GM18520 (cell line): ENCODE data around the gene TOM1L2.

ENCODE experiments used
- ATAC-seq: cut with Tn5 transposase; IDR thresholded peaks from one replicate; pipeline ENCODE4 v1.9.1; 2021; ENCODE audit not compliant: unreplicated experiment

Gene TOM1L2

DNA sequence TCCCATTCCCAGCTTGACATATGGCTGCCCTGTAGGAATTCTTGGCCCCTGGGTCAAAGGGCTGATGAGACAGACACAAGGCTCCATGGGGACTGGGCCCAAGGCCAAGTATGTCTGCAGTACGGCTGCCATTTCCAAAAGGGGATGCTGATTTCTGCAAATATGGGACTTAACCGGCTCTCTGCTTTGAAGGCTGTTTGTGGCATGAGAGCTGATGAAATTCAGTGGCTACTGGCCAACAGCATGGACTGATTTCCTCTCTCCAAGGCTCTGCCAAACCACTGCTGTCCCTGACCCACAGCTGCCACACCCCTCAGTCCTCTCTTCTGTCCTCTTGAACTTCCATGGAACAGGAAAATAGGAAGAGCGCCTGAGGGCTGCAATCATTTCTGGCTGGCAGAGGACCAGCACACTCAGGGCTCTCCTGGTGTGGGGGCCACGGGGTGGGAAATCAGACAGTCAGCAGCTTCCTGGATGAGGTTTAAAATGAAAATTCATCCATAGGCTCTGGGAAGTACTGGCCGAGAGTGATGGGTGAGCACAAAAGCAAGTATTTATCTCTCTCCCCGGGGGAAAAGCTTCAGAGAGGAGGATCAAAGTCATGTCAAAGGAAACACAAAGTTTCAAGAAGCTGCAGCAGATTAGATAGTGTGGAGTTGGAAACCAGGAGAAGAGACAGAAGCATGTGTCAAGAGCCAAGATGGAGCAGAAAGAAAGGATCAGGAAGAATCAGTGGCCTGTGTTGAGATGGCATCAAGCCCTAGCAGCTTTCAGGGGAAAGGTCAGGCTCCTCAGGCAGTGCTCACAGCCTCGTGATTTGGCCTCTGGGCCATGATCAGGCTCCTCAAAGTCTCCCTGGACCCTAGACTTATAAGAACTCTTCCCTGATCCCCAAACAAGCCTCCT is 71.3 kb downstream of the TOM1L2 start:
- no peak for ATAC-seq

DNA sequence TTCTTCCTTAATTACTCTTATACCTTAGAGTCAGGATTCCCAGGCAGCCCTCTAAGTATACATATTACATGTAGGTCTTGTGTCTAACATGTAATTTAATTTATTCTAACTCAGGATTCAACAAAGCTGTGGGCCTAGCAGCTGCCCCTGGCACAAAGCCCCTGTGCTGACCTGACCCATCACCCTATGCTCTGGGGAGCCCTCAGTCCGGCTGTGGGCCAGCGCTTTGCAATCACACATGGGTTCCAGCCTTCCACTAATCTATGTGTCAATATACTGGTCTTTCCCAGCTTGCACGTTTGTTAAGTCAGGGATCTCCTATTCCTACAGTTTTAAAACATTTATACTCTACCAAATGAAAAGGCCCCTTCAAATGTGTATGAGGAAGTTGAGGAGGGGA is 72.7 kb downstream of the TOM1L2 start:
- ATAC-seq: no peak

DNA sequence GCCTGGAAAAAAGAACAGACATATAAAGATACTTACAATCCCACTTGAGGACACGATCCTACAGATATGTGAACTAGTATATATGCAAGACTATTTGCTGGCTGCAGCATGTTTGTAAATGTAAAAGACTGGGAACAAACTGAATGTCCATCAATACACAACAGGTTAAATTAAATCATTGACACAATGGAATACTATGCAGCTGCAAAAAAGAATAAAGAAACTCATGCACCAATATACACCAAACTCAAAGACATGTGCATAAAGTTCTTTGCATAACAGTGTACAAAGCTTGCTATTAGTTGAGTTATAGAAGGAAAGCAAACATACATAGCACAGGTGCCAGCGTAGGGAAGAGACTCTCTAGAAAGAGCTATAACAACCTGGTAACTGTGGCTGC is 73.5 kb downstream of the TOM1L2 start:
- ATAC-seq: no peak

DNA sequence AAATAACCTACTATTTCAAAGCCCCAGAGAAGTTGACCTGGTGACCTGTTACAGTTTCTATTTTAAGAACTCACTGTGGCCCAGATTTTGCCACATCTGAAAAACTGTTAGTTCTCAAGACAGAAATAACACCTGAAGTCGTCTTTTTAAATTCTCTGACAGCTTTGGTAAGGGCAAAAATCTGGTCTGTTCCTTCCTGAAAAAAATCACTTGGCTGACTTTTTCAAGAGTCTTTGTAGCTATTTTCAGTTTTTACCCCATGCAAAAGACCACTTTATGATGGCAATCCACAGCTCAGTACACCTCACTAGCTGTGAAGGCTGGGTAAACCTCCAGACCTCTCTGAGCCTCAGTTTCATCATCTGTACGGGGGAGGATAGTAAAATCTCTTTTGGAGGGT is 74.8 kb downstream of the TOM1L2 start:
- no peak for ATAC-seq

DNA sequence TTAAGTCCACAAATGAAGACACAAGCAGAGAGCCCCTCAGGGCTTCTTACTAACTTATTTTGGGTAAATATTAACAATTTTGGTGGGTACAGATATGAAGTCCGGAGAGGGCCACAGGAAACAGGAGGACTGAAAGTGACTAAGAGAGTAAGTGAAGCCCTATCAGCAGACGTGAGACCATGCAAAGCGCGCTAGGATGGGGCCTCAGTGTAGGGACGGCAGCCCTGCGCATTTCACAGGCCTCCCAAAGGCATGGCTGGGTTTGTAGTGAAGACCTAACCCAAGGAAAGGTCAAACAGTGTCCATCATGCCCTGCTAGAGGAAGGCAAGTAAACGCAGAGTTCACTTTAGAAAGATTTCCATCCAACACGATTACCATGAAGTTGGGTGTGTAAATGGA is 75.5 kb downstream of the TOM1L2 start:
- no peak for ATAC-seq

DNA sequence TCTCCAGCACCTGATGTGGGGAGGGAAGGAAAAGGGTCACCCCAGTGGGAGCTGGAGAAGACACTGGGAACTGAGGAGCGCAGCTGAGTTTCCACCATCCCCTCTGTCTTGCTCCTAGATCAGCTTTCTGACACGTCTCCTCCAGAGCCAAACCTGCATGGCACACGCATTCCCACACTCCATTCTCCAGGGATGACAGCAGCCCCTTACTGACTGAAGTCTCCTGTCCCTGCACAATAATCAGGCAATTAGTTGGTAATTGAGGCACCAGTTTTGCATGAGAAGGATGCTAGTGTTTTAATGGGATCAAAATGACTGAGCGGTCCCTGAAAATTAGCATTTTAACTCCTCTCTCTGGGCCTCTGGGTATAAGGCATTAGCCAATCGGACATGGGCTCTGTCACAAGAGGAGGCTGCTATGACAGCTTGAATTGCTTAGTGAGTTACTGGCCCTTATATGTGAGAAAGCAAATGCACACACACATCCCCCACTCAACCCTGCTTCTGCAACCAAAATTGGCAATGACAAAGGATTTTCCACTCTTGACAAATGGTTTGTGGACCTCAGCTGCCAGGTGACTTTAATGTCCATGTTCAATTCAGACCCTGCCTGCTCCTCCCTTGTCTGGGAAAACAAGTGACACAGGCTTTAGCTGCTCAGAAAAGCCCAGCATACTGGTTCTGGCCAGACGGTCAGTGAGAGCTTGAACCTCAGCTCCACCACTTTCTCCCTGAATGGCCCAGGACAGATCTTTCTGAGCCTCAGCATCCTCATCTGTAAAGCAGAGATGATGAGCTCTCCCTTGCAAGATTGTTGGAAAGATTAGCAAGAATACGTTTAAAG is 78.2 kb downstream of the TOM1L2 start:
- ATAC-seq: no peak

DNA sequence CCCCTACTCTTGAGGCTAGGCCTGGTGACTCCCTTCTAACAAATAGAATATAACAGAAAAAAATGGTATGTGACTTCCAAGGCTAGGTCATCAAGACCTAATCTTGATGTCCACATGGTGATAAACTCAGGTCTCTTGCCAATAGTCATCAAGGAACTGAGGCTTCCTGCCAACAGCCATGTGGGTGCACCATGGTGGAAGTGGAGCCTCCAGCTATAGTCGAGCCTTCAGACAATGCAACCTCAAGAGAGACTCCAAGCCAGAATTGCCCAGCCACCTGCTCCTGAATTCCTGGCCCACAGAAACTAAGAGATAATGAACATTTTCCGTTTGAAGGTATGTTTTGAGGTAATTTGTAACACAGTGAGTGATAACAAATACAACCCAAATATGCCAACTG is 79.5 kb downstream of the TOM1L2 start:
- no peak for ATAC-seq

DNA sequence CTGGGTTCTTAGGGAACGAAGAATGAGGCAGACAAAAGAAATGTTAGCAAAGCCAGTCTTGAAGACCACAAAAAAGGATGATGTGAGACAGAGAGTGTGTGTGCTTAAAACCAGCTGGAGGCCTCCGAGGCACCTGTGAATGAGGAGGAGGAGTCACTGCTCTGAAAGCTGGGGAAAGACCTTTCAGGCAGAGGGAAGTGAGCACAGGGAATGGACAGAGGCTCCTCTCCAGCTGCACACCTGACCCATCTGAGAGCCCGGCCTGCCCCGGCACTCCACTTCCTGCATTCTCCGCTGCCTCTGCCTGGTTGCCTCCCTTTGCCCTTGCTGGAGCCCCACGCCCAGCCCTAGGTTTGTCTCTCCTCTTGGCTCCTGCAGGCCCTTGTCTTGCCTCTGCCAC is 80.2 kb downstream of the TOM1L2 start:
- no peak for ATAC-seq

DNA sequence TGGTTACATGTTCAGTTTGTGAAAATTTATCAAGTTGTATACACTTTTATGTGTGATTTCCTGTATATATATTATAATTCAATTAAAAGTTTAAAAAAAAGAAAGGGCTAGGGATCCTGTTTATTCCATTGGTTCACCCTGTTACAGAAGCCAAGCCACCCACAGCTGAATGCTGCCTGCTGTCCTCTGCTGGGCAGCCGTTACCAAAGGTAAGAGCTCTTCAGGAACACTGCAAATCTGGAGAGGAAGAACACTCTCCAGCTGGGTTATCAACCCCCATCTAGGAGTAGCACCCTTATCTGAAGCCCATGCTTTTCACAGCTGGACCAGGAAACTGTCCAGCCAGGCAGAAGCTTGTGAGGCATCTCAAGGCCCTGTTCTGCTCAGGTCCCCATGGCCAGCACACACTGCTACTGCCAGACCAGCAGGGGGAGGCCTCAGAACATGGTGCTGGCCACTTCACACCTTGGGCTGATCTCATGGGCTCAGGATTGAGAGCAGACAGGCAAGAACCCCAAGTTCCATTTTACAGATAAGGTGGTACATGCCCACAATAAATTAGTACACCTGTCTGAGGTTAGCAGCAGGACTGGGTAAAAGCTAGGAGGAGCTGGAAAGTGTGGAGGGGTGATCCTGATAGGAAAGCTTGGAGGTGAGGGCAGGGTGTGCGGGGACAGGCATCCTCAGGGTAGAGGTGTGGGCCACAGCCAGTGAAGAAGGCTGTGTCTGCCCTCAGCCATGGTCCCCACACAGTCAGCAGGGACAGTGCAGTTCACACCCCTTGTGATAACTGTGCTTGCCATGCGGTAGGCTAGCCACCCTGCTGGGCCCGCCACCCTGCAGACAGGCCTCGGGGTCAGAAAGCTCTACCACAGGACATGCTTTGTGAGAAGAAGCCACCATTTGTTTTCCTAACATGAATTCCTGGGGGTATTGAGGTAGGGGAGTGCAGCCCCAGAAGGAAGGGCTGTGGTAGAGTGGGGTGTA is 81.1 kb downstream of the TOM1L2 start:
- ATAC-seq: no peak

DNA sequence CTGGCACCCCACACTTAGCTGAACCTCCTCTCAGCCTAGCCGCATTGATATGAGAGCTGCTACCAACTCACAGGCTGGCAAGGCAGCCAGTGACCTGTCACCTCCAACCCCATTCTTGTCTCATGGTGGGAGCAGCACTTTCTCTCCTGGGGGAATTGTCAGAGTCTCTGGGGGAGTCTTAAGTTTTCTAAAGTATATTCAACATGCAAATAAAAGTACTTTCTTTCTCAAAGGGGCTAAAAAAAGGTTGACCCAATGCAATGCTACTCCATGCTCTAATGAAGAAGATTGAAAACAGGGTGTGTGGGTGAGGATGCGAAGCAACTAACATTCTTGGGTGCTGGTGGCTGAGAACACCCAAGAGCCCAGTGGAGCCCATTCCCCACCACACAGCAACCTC is 82.3 kb downstream of the TOM1L2 start:
- no peak for ATAC-seq

DNA sequence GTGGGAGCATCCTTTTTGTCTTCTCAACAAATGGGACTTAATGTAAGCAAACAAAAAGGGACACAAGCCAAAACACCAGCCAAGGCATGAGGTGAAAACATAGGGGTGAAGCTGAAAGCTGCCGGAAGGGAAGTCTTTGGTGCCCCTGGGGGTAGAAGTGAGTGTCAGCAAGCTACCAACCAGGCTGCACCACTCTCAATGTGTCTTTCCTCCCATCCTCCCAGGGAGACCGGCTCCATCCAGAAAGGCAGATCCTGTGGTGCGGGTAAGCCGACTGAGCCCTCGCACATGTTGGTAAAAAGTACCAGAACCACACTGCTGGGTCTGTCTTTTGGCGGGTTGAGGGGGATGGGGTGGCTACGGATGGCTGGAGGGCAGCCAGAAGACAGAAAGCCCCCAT is 83.4 kb downstream of the TOM1L2 start:
- ATAC-seq: no peak

DNA sequence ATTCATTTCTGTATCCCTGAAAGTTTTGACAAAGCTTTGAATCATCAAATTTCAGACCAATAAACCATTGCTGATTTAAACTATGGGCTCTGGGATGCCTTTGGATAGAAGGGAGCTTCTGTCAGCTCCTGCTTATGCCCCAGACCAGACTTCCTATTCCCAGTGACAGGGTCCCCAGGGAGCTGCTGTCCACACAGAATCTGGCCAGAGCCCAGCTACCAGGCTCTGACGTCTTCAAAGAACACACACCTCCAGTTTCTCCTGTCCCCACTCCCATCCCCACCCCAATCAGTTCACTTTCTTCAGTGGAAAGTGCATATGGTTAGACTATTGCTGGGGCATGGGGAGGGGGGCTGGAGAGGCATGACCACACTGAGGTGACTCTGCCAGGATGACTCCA is 83.8 kb downstream of the TOM1L2 start:
- ATAC-seq: no peak

DNA sequence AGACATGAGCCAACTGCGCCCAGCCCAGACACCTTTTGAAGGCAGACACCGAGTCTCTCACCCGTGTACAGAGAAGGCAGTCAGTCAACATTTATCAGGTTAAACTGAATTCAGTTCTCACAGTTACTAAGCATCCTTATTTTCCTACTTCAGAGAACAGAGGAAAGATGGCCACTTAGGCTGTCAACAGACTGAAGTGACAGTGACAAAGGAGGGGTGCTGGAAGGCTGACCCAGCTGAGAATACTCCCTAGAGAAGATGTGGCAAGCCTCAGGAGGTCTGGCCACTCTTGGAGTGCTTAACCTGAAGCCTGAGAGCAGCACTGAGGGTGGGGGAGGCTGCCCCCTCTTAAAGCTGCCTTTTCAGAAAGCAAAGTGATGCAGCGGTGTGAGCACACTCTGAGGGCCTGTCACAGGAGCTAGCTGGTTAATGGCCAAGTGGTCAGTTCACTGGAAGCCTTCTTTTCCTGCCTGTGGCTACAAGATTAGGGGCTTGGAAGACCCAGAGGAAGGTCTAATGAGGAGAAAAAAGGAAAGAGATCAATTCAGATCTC is 84.4 kb downstream of the TOM1L2 start:
- no peak for ATAC-seq

DNA sequence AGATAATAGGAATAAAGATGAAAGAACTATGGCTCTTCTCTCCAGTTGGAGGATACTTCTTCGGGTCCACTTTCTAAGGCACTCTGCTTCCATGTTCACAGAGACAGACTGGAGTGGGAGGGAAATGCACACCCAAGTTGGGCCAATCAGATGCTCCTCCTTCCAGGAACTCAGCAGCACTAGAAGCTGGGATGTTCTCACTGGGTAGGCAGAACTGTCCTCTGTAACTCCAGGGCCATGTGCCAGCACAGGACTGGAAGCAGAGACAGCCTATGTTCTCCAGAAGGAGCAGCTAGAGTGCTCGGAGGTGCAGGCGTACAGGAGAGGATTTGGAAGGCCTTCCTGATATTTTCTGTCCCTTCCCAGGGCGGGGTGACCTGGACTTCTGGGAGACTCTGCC is 85.5 kb downstream of the TOM1L2 start:
- ATAC-seq: no peak

DNA sequence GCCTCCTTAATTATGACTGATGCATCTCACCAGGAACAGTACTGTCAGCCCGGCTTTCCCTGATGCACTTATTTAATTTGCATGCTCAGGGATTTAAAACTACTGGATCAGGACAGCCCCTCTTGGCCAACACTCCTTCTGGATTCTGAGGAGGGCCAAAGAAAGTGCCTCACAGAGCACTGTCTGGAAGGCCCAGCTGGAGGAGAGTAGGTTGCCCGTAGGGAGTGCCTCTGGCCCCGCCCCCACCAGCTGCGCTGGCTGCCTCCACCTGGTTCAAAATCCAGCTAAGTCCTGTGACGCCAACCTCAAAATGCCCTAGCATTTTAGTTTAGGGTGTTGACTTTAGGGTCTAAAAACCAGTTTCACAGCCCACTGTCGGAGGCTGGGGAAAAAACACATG is 86.0 kb downstream of the TOM1L2 start:
- no peak for ATAC-seq

DNA sequence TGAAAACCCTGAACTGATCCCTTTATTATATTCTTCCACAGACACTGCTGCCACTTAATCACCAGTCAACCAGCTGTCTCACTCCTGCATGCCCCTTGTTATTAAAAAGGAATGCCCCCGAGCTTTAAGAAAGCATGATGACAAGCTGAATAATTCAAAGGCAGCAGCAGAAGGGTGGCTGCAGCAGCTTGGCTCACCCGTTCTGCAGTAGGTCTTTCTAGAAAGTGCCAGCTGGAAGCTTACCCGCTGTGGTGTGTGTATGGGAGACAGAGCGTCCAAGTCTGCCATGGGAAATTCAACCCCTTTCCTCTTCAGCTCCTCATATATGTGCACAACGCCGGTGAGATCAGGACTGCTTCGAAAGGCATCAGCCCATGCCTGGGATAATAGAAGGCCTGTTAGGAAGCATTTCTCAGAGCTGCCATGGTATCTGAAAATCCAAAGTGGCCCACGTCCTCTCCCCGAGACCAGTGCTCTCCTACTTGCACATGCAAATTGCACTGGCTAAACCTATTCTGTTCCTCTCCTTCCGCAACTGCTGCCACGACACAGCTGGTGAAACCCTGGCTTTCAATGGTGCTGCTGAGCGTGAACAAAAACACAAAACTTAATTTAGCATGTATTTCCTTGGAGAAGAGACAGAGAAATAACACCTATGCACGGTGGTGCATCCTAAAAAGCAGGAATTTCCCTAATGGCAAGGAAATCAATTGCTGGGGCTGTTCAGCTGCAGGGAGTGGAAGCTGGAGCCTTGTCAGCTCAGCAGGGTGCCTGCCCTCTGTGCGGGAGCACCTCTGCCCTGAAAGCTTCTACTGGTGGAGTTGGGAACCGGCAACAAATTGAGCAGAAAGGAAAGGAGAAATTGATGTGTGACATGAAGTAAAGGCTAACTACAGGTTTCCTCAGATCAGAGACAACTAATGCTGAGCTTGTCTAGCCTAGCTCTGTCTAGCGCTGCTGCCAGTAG is 87.5 kb downstream of the TOM1L2 start:
- ATAC-seq: no peak

DNA sequence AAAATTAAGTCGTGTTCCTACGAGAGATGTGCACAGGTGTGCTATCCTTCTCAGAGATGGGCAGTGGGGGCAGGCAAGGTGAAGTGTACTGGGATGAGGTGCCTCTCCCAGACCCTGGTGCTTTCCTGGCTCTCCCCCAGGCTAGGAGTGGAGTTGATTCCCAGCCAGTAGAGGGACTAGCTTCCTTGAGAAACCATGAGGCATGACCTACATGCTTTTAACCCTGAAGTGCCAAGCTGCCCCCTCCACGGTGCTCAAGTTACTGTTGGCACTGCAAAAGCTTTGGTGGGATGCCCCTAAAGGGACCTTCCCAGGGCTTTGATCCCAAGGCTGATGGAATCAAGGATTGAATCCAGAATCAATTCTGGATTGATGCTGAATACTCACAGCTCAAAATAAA is 88.4 kb downstream of the TOM1L2 start:
- ATAC-seq: no peak

DNA sequence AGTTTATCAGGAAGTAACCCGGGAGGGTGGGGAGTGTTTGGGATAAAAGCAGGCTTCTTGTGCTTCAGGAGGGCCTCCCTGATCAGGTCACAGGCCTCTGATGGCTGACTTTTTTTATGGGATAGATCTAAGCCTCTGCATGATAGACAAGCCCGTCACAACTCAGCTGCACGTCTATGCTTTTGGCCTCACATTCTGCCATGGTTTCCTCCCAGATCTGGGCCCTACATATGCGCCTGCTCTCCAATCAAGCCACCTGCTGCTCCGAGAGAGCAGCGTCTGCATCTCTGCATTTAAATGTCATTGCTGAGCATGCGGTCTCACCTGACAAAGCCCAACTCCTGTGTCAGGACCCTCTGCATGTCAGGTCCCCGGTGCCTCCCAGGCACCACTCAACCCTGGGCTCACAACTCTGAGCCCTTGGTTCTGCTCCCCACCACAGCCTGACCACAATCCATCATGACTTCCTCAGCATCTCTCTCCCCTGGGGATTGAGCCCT is 90.1 kb downstream of the TOM1L2 start:
- no peak for ATAC-seq

DNA sequence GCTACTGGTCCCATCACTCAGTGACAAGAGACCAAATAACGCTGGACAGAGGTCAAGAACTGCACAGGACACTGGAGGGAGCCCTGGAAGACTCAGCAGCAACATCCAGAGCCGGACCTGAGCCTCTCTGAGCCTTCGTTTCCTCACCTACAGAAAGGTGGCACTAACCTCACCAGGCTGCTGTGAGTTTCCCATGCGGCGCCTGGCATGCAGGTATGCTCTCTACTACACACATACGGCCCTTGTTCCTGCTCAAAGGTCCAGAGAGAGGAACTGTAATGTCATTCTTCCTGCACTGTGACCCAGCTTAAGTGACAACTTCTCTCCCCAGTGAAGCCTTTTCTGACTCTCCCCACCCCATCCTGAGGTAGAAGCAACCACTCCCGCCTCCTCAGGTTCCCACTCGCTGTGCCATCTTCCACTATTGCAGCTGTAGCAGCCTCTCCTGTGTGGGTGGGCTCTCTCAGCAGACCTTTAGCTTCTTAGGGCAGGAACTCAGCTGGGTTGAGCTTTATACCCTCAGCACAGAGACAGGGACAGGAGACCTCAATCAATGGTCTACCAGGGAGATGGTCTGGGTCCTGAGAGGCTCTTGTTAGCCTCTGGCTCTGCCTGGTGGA is 91.5 kb downstream of the TOM1L2 start:
- ATAC-seq: no peak
